NCI-H1694 (cell line): Measurements from ENCODE around the gene NEDD9.

ENCODE experiments used
- DNase-seq: peaks from one replicate; lab custom pipeline; 2025; lab: John Stamatoyannopoulos, UW

The NEDD9 gene

DNA sequence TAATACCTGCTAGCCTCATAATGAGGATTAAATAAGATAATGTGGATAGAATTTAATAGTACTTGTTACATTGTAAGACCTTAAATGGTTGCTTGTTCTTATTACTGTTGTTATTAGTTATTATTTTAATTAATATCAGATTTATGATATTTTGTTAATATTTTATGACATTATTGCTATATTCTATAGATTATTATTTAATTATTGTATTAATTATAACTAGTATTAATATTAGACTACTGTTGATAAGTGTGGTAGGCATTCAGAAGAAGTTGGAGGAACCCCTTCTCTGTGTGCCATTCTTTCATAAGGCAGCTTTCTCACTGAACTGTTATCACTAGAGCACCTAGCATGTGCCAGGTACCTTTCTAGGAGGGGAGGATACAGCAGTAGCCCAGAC, 2.6 kb upstream of the NEDD9 start:
- no peak for DNase-seq

DNA sequence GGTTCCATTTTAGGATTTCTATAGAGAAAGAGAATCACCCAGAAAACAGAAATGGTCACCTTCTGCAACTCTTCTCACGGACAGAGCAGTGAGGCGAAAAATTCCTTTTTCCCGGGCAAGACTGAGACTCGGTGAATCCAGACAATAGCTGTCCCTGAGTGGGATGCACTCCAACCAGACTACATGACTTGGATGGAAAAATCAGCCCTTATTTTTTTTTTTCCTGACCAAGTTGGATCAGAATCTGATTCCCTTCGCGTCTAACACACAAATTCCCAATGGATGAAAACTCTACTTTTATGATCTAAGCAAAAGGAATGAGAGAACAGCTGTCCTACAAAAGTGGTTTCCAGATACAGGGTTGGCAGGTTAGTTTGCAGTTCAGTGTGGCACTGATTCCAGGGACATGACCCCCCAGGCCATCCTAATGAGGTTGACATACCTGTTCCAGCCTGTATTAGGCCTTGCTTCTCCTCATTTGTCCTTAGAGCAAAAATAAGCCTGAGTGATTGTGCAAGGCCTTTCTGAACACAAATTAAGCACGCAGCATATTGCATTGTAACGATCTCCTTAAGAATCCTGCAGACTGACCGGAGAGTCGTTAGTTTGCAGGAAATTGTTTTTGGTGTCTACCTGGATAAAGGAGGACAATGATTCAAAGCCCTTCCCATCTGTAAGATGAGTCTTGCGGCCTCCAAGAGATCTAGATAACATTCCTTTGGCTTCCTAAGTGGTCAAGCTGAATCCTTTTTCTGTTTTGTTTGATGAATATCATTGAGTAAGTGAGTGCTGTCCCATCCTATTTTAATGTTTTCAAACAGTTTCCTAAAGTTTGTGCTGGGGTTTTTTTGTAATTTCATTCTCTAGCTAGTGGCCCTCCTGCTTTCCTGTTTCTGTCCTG, 1.5 kb upstream of the NEDD9 start:
- DNase-seq: no peak

DNA sequence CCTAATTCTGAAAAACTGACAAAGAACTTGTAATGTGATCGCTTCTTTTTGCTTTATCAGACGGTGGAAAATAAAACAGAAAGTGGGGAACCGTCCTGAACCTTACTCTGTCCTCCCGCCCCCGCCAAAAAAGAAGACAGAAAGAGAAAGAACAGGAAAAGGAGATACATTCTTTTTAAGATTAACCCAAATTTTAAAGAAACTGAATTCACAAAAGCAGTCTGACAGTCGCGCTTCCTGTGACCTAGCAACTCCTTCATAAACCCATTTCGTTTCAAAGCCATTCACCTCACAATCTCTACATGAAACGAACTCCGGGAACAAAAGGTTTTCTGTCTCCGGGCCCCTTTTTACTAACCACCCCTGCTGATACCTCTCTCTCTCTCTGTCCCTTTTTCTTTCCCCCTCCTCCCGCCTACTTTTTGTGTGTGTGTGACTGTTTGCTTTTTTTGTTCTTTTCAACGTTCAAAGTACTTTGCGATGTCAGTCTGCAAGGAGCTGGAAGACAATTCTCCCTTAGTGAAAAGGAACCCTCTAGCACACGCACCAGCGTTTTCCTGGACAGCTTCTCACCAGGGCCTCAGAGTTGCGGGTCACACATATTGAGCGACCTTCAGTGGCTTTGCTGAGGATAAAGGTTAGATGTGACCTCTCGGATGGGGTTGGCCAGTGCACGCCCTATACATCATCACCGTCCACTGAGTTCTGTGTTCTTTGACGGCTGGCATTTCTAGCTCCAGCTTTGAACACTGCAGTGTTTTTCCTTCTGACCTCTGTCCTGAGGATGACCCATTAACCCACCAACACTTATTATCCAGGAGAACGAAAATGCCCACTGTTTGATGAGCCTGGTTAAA, 530 bp upstream of the NEDD9 start:
- DNase-seq: no peak

DNA sequence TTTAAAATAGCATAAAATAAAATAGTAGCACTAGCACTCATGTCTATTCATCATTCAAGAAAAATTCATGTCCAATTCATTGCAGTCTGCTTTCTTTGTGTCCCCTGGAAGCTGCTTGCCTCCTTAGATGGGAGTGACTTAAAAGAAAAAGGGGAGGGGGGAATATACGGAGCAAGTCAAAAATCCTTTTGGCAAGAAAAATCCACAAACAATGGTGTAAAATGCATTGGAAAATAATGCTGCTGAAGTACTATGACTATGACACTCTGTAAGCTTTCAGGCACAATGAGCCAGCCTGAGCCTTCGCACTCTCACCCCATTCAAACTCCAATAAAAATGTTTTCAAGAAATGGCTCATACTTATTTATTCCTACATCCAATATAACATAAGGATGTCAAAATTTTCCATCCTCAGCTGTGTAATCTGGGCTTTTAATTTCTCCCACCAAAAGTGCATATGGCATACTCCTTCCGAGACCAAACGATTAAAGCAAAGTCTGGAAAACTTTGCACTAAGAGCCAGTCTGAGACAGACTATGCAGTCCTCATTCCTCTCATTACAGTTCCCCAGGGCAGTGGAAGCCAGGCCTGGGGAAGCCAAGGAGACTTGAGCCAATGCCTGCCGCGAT, 790 bp downstream of the NEDD9 start:
- no peak for DNase-seq

DNA sequence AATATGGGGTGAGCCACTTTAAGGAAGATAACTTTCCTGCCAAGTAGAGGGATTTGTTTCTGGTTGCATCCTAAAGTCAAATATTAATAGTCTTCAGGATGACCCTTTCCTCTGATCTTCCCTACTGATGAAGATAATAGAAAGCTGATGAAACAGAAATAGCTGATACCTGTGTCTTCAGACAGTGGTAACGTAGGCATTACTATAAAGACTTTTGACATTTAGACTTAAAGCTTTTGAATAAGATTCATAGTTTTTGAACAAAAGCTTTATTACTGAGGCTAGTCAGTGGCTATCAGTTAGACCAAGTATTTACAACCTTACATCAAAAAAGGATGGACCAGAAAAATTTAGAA, 1.4 kb downstream of the NEDD9 start:
- no peak for DNase-seq

DNA sequence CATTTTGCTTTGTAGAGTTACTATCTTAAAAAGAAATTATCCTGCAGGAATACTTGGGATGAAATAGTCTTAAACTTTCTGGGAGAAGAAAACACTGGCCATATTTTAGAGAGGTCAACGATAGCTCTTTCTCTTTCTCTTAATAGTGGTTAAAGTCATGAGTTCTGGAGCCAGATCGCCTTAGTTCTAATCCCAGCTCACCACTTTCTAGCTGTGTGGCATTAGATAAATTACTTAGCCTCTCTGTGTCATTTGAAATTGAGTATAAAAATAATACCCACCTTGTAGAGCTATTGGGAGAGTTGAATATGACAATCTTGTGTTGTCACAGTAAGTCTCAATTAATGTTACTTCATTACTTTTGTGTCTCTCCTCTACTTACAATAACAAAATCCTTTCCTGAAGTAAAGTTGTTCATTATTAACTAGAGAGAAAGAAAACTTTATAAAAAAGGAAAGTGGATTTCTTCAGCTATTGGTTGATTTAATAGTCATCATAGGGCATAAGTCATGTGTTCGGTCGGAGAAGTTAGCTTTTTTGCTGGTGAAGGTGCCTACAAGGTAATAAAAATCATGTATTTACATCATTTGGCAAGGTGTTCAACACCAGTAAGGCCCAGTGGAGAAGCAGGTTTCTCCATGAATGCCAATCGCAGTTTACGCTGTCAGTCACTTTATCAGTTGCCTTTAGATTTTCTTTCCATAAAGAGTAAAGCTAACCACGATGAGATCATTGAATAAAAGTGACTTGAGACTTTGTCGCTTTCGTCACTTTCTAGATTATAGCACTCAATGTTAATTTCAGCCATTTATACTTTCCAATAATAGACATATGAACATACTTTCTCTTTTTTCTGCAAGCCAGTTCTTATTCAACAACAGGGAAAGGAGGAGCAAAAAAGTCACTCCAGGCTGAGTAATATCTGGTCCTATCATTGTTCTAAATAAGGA, 2.0 kb downstream of the NEDD9 start:
- DNase-seq: no peak

DNA sequence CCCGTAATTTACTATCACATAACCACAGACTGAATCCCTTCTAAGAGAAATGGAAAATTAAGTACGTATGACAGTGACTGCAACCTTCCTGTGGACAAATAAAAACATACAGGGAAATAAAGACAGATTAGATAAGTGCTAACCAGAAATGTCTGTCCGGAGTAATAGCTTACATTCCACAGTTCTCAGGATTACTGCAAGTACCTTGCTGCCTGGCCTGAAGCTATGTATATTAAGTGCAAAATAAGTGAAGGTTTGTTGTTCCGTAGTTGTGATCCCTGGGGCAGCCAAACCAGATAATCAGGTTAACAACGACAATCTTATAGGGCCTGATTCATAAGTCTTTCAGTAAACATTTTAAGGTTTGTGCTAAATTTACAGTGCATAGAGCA, 2.8 kb downstream of the NEDD9 start:
- DNase-seq: no peak

DNA sequence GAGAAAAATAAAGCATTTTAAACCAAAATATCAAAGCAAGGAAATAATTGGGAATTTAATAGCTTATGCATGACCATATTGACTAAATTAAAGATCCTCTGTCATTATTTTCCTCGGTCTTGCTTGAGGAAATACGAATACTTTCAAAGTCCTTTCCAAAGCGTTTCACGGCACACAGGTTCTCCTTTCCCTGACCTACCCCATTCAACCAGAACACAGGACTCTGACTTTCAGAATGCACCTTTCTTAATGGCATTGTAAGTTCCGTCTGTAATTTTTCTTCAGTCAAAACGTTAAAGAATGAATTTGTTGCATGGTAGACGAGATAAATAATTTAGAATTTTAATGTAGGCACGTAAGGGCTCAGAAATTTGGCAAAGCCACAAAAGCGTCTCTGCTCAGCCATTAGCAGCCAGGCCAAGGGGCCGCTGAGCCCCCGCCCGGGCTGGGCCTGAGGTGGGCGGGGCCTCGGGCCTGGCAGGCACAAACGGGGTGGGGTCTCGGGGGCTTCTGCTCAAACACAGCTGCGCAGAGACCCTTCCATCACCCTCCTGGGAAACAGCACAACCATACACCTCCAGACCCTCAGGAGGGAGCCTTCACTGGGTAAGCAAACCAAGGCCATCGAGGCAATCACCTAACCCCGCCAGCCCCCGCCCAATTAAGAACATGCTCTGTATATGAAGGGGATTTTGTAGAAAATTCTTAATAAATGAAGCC, 3.4 kb downstream of the NEDD9 start:
- no peak for DNase-seq

DNA sequence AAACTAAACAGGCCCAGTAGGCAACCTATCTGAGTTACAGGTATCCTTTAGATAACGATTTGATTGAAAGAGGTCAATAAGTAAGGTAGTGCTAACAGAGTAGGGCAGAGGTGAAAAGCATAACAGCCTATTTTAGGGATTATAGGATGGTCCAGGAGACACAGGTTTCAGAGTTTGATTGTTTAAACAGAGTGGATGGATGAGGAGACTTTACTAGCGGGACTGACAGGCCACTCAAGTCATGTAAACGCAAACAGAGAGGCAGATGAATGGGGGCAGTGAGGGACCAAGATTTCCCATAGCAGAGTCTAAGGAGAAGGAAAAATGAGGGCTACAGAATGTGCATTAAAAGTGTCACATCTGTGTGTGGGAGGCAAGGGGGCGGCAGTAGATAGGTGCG, 4.8 kb downstream of the NEDD9 start:
- no peak for DNase-seq

DNA sequence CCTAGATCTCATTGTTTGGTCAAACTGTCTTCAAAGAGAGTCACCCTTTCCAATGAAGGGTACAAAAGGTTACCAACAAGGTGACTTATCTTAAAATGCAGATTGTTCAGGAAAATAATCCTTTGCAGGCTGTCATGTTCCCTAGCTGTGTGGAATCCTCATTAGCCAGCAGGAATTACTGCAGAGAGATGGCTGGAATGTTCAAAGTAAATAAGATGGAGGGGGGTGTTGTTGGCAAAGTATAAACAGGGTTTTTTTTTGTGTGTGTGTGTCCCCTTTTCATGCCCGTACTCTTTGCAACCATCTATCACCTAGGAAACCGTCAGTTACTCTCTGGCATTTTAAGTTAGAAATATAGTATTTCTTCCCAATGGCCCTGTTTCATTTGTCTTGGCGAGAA, 6.5 kb downstream of the NEDD9 start:
- DNase-seq: no peak

DNA sequence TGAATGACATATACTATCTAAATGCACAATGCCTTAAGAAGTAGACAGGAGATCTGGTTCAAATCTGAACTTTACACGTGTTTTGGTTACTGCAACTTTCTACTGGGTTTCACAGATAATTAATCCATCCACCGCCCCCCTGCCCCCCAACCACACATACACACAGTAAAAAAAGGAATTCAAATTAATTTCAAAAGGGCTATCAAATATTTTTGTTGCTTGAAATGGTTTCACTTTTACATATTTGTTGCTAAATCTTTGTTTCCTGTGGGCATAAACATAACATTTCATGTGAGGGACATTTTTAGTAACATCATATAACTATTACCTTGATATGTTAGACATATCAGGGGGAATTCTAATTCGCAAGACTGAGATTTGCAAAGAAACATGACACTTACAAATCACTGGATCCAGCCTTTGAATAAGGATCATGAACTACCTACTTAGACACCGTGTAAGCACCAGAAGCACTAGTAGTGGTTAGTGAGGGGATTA, 7.5 kb downstream of the NEDD9 start:
- DNase-seq: no peak

DNA sequence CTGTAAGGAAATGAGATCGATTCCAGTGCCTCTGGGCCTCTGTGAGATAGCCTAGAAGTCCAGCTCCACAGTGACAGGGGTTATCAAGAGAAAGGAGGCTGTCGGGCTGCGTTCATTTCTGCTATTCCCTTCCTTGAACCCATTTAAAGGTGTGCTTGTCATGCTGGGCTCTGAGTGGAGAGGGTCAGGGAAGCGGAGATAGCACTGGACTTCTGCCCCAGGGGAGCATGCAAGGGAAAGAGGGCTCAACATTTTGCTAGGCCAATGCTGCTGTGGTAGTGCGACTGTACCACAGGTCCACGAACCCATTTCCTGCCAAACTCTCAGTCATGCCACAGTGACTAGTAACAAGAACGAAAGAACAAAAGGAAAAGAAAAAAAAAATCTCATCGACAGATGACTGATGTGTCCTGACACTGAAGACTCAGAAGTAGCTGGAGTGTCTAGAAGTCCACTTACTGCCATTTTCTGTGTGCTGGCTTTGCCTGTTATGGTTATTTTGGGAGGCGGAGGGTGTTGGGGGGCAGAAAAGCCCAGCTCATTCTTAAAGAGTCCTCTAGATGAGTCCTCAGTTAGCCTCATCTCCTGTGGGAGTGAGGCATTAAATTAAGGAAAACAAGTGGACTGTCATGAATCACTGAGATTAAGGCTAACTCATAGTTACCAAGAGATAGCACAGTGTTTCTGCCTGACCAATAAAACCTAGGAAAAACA, 8.1 kb downstream of the NEDD9 start:
- no peak for DNase-seq

DNA sequence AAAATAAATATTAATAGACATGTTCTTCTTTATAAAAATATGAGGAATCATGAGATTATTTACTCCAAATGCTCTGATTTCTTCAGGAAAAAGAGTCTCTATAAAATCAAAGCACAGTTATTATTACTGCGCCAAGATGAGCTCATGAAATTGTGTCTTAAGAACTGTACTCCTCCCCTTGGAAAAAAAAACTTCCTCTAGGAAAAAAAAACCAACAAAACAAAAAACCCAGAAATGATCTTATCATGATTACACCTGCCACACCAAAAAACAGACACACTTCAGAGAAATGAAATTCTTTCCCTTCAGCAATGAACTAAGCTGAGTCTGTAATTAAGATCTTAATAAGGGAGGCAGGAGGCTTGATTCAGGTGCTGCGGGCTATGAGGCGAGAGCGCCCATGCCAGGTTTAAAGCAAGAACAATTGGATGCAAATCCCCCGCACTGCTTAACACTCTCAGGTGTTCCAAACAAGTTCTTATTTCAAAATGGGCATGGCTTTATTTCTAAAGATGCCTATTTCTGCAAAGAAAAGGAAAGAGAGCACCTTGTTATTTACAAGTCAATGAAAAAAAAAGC, 9.1 kb downstream of the NEDD9 start:
- DNase-seq: no peak

DNA sequence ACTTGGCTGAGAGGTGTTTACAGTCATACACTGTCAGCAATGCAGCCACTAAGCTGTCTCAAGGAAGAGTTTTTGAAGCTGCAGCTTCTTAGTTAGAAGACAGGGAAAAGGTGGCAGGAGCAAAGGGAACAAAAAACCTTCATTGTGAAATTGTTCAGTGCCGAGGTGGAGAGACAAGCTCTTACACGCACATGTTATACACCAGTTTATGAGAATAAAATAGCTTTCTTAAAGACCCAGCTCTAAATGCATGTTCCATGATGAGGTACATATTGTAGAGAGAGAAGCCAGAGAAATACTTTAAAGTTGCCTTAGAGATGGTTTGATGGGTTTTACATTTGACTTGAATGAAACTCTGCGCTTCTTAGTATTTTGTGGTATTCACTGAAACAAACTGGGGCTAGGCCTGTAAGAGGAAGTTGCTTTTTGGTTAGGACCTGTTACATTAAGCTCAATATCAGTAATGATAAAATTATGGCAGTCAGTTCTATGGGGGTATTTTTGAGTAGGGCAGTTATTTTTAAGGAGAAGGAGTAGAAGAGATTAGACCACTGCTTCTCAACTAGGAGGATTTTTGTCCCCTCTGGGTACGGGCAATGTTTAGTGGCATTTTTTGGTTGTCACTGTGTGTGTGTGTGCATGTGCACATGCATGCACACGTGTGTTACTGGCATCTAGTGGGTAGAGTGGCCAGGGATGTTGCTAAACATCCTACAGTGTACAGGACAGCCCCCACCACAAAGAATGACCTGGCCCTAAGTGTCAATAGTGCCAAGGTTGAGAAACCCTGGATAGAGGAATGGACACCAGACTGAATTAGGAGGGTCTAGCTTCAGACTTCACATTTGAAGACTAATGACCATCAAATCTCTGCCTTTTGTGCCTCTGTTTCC, 9.8 kb downstream of the NEDD9 start:
- DNase-seq: no peak

DNA sequence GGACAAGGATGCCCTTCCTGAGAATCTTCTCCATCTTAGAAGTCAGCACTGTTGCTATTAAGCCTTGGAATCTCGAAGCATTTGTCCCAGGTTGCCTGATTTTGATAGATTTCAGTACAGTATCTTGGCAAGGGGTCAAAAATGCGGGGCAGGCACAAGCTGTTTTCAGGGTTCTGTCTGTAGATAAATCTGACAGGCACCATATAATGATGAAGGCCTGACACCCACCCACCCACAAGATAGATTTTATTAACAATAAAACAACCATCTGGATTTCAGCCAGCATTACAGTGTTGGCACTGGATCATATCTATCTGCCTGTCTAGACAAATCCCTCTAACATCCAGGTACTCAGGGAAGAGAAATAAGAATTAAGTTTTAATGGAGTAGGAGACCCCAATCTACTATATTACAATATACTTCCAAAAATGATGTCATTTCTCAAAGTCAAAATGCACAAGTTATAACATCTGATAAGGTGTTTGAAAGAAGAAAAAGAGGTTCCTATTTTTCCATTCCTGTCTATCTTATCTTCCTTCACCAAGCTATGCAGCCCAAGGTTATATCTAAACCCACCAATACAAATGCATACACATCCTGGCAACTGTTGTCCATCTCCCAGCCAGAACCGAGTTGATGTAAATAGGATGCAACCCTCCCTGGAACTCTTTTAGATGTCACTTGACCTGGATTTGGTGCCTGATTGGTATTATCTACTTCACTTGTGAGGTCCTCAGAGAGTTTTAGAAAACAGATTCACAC, 10.7 kb downstream of the NEDD9 start:
- no peak for DNase-seq

DNA sequence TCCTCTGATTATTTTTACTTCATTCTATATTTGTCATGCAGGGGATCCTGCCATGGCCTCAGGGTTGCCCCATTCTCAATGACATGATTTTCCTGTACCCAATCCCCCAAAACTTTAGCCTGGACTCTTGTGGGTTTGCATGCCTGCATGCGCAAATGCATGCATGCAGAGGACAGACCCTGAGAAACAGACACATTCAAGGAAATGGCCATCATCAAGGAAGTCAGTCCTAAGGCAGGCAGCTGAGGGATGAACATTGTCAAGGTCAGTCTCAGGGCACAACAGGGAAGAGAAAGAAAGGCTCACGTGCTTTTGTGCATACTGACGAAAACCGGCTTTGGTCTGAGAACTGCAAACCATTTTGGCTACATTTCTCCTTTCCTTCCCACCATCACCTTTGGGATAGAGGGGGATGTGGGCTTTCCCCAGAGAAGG, 13.1 kb downstream of the NEDD9 start:
- DNase-seq: no peak

DNA sequence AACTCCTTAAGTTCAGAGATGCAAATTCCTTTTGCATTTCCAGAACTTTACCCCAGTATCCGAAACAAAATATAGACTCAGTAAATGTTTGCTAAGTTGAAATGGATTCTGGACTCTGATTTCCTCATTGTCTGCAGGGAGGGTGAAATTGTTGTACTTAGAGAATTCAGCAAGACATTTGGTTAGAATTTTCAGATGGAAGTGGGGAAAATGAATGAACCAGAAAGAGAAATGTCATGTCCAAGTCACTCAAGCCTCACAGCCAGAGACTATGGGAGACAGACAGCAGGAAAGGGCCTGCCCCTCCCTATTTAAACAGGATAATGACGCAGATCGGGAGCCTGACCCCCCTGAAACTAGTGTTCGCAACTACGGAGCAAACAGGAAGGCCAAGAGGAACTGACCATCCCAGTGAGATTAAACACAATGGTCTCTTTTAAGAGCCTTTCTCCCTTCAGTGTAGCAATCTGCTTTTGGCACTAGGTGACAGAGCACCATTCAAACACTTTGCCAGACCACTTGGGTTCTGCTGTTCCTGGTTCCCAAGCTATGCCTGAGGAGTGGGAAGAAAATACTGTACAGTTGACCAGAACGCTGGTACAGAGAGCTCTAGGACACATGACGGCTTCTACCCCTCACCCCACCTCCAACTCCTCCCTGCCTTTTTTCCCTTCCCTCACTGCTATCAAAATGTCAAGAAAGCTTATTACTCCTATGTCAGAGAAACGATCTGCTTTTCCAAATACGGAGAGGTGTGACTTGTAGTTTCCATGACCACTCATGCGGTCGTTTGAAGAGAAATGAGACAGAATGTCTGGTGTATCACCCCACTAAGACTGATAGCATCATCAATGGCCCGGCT, 13.7 kb downstream of the NEDD9 start:
- DNase-seq: no peak
